ENCODE data around the gene ZSCAN10.
"Not testable (repeated sequence)": the region's sequence is repeated elsewhere in the genome, so short reads cannot be mapped to it uniquely, and the experiment has no call there.

The ZSCAN10 gene

GRCh38 chr16:3063625-3064386, 35.3 kb downstream of the ZSCAN10 start:
- DNase-seq (ENCODE audit: low read depth), result no peak

- no peak for DNase-seq (ENCODE audit: low read depth)
Observed at GRCh38 chr16:3062553-3062952, 36.5 kb downstream of the ZSCAN10 start.

DNA sequence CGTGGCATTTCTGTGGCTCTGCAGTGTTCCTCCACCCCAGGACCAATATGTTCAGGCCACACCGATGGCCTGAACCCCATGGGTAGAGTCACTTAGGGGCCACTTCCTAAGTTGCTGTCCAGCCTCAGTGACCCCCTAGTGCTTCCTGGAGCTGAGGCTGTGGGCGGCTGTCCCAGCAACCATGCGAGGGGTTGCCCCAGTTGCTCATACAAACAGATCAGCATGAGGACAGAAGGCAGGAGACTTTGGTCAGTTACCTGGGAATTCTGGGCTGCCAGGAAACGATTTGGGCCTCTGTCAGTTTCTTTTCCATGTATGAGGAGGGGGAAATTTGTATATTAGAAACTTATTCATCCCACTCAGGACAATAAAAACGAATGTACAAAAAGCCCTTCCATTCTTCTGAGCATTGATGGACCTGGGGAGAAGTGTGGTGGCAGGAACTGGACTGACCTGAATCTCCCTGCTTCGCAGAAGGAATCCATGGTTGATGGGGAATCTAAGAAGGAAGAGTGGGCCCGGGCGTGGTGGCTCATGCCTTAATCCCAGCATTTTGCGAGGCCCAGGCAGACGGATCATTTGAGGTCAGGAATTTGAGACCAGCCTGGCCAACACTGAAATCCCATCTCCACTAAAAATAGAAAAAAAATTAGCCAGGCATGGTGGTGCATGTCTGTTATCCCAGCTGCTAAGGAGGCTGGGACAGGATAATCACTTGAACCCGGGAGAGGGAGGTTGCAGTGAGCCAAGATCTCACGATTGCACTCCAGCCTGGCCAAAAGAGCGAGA, 38.6 kb downstream of the ZSCAN10 start:
- DNase-seq (ENCODE audit: low read depth), result no peak

DNA sequence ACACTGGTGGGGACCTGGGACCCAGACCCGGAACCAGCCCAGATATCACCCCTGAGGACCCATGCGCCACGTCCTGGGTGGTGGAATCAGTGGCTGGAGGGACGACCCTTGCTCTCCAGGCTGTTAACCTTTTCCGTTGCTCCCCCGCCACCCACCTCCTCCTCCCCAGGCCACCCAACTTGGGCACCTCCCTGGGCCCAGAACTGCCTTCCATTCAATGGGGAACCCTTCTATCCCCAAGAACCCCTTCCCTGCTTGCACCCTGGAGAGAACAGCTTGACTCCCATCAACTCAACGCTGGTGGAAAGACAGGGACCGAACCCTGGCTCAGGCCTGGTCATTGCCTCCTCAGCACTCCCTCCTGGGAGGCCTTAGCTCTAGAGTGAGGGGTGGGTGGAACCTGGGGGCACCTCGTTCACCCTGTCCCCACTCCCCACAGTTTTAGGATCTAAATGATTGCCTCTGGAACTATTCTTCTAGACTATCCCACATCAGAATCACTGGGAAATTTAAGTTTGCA, 39.3 kb downstream of the ZSCAN10 start:
- no peak for DNase-seq (ENCODE audit: low read depth)

DNA sequence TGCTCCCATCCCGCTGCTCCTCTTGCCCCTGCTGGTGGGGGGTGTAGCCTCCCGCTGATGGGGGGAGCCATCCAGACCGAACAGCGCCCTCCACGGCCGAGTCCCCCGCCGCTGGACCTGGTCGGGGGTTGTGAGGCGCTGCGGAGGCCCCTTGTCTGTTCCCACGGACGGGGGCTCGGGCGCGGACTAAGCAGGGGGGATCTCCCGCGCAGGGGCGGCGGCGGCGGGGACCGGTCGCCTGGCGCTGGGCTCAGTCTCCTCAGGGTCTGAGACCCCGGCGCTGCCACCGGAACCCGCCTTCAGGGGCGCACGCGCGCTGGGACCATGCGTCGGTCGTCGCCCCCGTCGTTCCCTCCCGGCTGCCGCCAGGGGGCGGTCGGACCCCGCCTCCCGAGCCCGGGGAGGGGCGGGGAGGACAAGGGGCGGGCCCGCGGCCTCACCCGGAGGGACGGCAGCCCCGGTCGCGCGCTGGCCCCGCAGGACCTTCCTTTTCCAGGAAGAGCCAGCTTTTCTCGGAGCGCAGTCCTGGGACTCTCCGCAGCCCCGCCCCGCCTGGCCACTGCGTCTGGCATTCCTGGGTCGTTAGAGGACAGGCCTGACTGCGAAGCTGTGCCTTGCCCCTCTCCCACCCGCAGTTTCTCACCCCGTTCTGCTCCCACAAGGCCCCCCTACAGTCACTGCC, 39.9 kb downstream of the ZSCAN10 start:
- DNase-seq (ENCODE audit: low read depth), result peak; percentile 88

DNA sequence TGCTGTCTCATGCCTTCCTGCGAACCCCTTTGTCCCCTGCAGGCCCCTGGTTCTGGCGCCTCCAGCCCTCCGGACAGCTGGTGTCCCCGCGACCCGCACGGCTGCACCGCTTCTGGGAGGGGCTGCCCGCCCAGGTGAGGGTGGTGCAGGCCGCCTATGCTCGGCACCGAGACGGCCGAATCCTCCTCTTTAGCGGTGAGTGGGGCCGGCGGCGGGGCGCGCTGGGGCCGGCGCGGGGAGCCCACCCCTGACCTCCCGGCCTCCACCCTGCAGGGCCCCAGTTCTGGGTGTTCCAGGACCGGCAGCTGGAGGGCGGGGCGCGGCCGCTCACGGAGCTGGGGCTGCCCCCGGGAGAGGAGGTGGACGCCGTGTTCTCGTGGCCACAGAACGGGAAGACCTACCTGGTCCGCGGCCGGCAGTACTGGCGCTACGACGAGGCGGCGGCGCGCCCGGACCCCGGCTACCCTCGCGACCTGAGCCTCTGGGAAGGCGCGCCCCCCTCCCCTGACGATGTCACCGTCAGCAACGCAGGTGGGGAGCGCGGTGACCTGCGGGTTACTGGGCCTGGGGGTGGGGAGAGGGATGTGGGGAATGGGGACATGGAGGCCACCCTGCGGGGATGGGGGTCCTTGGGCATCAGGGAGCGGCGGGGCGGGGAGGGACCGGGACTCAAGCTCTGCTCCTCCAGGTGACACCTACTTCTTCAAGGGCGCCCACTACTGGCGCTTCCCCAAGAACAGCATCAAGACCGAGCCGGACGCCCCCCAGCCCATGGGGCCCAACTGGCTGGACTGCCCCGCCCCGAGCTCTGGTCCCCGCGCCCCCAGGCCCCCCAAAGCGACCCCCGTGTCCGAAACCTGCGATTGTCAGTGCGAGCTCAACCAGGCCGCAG, 40.7 kb downstream of the ZSCAN10 start:
- no peak for DNase-seq (ENCODE audit: low read depth)

- DNase-seq (ENCODE audit: low read depth), result no peak
Observed at GRCh38 chr16:3057181-3058138, 41.6 kb downstream of the ZSCAN10 start.

DNA sequence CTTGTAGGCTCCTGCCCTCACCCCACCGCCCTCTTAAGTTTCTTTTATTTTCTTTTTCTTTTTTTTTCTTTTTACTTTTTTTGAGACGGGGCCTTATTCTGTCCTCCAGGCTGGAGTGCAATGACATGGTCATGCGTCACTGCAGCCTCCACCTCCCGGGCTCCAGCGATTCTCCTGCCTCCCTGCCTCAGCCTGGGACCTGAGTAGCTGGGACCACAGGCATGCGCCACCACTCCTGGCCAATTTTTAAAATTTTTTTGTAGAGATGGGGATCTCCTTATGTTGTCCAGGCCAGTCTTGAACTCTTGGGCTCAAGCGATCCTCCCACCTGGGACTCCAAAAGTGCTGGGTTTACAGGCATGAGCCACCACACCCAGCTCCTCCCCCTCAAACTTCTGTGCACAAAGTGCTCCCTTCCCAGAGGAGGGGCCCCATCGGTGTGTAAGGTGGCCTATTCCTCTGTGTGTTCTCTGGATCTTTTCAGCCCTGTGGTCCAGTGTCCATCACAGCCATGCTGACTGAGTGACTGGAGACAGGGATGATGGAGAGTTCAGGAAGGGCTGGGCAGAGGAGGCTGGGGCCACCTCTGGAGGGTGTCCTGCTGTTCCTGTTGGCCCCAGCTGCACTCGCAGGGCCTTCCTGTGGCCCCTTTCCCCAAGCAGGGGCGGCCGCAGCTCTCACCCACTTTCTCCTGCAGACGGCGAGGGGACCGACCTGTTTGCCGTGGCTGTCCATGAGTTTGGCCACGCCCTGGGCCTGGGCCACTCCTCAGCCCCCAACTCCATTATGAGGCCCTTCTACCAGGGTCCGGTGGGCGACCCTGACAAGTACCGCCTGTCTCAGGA, 42.5 kb downstream of the ZSCAN10 start:
- DNase-seq (ENCODE audit: low read depth), result no peak

DNA sequence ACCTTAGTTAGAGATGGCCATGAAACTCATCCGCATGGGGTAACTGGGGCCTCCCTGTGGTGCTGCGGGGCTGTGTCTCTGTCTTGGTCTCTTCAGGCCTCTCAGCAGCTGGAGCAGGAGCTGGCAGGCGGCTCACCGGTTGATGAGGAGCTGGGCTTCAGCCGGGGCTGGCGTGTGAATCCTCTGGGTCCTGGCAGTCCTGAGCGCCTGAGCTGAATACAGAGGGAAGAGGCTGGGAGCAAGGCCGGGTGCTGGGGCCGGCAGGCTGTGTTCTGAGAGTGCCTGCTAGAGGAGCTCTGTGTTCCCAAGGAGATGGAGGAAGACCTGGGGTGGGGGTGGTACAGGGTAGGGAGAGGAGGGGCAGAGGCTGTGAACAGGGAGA, 43.4 kb downstream of the ZSCAN10 start:
- DNase-seq (ENCODE audit: low read depth), result not testable (repeated sequence)

- no peak for DNase-seq (ENCODE audit: low read depth)
Observed at GRCh38 chr16:3054965-3055733, 43.9 kb downstream of the ZSCAN10 start.

GRCh38 chr16:3053330-3053710, 45.8 kb downstream of the ZSCAN10 start:
- DNase-seq (ENCODE audit: low read depth), result not testable (repeated sequence)

DNA sequence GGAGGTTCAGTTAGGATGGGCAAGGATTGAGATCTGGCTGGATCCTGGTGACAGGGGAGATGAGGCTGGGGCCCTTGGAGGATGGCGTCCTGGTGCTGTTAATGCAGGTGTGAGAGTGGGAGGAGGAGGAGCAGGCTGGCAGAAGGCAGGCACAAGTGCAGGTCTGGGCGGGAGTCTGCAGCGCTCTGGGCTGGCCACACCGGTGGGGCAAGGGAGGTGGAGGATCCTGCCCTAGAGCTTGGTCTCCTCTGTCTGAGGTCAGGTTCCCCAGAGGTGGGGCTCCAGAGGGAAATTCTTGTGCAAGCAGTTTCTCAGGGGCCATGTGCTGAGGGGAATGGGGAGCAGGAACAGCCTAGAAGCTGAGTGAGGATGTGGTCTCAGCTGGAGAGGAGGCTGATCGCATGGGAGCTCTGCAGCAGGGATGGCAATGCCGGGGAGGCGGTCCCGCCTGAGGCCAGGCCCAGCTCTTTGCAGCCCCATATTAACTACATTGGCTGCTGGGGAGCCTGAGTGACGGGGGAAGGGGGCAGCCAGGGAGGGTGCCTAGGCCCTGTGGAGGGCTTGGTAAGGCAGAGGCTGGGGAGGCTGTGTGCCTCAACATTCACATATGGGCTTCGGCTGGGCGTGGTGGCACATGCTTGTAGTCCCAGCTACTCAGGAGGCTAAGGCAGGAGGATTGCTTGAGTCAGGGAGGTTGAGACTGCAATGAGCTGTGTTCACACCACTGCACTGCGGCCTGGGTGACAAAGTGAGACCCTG, 46.3 kb downstream of the ZSCAN10 start:
- not testable (repeated sequence) for DNase-seq (ENCODE audit: low read depth)

- no peak for DNase-seq (ENCODE audit: low read depth)
Observed at GRCh38 chr16:3051494-3051893, 47.6 kb downstream of the ZSCAN10 start.

DNA sequence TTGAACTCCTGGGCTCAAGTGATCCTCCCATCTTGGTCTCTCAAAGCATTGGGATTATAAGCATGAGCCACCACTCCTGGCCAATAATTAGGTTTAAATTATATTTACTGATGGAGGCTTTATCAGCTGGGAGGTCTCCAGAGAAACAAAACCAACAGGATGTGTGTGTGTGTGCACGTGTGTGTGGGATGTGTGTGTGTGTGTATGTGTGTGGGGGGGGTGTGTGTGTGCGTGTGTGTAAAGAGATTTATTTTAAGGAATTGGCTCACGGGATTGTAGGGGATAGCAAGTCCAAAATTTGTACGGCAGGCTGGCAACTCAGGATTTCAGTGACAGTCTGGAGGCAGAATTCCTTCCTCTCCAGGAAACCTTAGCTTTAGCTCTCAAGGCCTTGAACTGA, 48.1 kb downstream of the ZSCAN10 start:
- DNase-seq (ENCODE audit: low read depth), result no peak

- DNase-seq (ENCODE audit: low read depth), result no peak
Observed at GRCh38 chr16:3050487-3050886, 48.6 kb downstream of the ZSCAN10 start.

GRCh38 chr16:3049921-3050481, 49.1 kb downstream of the ZSCAN10 start:
- DNase-seq (ENCODE audit: low read depth), result no peak

GRCh38 chr16:3047387-3047720, 51.7 kb downstream of the ZSCAN10 start:
- DNase-seq (ENCODE audit: low read depth), result no peak

All from fibroblast of gingiva (primary cell).